Fibroblast of skin of back (primary cell): Measurements from ENCODE around the gene PVR. TPM values are rescaled to one million over a fixed set of nuclear protein-coding genes. Genes with fewer than 3 reads are reported as not detected.

Experiments
- DNase-seq: peaks from one replicate; pipeline ENCODE4 v3.0.0-alpha.2; 2013
- polyA plus RNA-seq, 2 experiments: library from polyadenylated mRNA; unstranded; fragments of 120-200 nt; gene quantifications; one replicate each; pipeline ENCODE4 v1.2.1, GENCODE V29; 2013; ENCODE audit not compliant: insufficient read length in 2 of 2

Gene PVR
- 86.3 TPM for polyA plus RNA-seq (2013, experiment 1 of 2; ENCODE audit: insufficient read length)
- 47.8 TPM for polyA plus RNA-seq (2013, experiment 2 of 2; ENCODE audit: insufficient read length)

DNA sequence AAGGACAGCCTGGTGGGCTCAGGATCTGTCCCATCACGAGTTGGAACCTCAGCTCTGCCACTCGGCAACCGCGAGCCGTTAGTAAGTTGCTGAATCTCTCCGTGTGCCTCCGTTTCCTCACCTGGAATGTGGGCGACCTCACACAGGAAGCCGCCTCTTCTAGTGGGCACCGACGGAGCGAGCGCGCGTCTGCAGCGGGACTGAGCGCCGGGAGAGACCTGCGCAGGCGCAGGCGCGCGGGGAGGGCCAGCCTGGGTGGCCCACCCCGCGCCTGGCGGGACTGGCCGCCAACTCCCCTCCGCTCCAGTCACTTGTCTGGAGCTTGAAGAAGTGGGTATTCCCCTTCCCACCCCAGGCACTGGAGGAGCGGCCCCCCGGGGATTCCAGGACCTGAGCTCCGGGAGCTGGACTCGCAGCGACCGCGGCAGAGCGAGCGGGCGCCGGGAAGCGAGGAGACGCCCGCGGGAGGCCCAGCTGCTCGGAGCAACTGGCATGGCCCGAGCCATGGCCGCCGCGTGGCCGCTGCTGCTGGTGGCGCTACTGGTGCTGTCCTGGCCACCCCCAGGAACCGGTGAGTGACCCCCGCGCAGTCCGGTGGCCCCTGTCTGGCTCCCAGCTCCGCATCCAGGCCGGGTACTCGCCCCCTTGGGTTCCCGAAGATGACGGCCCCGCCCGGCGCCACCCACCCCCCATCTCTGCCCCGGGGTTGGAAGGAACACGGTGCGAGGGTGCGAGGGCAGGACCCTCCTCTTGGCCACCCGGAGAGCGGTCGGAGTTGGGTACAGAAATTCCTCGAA is at the start of gene PVR:
Gene PVR (plus strand): TSS at position 306 of the 797 bp plus-strand sequence. CDS start 187 bp downstream, at position 493.
- DNase-seq, result peak; percentile 84

DNA sequence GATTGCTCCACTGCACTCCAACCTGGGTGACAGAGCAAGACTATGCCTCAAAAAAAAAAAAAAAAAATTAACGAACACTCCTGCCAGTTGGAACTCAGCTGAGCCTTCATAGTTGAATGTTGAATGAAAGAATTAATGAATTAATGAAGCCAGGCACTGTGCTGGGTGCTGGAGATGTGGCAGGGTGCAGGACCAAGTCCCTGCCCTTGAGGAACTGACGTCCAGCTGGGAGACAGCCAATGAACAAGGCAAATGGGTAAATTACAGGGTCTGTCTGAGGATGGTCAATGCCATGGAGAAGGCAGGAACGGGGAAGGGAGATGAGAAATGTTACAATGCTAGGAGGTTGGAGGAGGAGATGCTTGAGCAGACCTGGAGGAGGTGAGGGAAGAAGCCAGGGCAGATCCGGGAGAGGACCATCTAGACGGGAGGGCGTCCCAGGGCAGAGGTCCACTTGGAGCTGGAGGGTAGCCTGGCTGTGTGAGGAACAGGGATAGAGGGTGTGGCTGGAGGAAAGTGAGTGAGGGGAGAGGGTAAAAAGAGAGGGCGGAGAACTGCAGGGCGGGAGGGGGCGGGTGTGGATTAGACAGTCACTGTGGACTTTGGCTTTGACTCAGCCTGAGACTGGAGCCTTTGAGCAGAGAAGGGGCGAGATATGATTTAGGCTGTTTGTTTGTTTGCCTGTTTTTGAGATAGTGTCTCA is 47.1 kb upstream of the PVR start:
- no peak for DNase-seq

DNA sequence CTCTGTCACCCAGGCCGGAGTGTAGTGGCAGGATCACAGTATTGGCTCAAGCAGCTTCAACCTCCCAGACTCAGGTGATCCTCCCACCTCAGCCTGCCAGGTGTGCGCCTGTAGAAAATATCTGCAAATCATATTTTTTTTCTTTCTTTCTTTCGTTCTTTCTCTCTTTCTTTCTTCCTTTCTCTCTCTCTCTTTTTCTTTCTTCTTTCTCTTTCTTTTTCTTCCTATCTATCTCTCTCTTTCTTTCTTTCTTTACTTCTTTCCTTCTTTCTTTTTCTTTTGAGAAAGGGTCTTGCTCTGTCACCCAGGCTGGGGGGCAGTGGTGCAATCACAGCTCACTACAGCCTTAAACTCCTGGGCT is 46.6 kb upstream of the PVR start:
- no peak for DNase-seq

DNA sequence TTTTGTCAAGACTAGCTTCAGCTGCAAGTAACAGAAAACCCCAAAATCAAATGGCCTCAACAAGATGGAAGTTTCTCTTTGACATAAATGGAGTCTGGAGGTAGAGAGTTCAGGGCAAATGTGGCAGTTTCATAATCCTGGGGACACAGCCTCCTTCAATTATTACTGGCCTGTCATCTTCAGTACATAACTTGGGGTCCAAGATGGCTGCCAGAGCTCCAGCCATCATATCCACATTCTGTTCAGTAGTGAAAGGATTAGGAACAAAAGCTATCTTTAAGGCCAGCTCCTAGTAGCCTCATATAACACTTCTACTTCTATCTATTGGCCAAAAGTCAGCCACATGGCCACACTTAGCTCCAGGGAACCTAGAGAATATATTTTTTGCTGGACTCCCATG is 45.4 kb upstream of the PVR start:
- DNase-seq, result no peak

- DNase-seq, result no peak
These were observed 44.8 kb upstream of the PVR start for GRCh38 chr19:44598880-44599279.

DNA sequence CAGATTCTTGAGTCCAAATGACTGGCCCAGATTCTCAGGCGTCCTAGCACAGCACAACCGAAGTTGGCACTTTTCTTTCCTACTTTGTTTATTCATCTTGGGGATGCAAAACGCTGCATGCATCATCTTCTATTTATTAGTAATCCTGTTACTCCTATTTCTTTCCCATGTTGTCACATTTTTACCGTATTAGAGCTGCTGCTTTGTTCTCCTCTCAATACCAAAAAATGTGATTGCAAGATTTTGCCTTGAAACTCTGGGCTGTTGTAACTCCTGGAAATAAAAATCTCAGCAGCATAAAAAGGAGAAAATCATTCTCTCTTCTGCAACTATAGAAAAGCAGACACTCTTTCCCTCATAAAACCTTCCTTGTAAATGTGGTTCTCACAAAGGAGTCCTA is 43.2 kb upstream of the PVR start:
- no peak for DNase-seq

GRCh38 chr19:44602081-44602480 is 41.6 kb upstream of the PVR start:
- DNase-seq, result no peak

- peak; percentile 99 for DNase-seq
These were observed 40.3 kb upstream of the PVR start for GRCh38 chr19:44603201-44603945.

GRCh38 chr19:44604241-44604640 is 39.5 kb upstream of the PVR start:
- no peak for DNase-seq

GRCh38 chr19:44605547-44605946 is 38.2 kb upstream of the PVR start:
- no peak for DNase-seq

- peak; percentile 67 for DNase-seq
These were observed 36.7 kb upstream of the PVR start for GRCh38 chr19:44607049-44607448.

GRCh38 chr19:44607917-44608316 is 35.8 kb upstream of the PVR start:
- no peak for DNase-seq

GRCh38 chr19:44608391-44608821 is 35.3 kb upstream of the PVR start:
- DNase-seq, result peak; percentile 88

- no peak for DNase-seq
These were observed 34.5 kb upstream of the PVR start for GRCh38 chr19:44609219-44609618.

DNA sequence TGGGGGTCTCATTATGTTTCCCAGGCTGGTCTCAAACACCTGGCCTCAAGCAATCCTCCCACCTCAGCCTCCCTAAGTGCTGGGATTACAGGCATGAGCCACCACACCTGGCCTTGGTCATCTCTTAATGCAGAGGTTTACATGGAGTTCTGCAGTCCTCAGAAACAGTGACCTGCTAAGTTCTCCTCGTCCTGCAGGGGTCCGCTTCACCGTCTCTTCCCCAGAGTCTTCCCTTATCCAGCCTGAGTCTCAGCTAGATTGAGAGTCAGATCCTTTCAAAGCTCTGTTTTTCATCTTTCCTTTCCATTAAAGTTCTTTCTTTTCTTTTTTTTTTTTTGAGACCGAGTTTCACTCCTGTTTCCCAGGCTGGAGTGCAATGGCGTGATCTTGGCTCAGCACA is 33.2 kb upstream of the PVR start:
- peak; percentile 47 for DNase-seq

GRCh38 chr19:44611812-44612295 is 31.9 kb upstream of the PVR start:
- DNase-seq, result no peak

DNA sequence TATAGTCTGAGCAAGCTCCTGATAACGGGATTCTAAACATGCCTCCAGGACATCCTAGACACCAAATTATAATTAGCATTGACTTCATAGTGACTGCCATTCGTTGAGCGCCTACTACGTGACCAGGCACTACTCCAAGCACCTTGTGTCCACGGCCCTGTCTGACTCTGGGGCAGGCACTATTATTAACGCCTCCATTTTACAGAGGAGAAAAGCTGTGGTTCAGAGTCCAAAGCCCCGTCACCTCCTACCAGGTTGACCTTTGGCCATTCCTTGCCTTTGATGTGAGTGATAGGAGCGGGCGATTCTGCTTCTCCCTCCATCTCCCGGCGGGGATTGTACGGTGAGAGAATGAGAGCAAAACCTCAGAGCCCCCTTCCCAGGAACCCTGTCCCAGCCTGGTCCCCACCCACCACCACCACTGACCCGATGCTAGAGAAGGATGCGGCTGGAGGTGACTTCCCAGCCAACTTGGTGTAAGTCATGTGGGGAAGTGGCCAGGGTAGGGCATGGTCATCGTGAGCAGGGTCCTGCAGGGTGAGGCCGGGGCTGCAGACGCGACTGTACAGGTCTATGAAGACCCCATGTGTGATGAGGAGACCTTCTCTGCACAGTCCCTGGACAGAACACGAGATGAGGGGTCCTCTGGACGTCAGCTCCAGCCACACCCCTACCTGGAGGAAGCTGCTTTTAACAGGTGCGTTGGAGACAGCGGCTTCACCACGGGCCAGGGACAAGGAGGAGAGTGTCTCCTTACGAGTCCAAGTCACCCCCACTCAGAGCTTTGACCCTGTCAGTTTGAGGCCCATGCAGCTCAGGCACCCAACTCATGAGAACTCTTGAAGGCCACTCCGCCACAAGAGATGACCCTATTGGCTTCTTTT is 30.2 kb upstream of the PVR start, which contains the start of gene IGSF23:
Gene IGSF23 (plus strand): TSS at position 269 of the 884 bp plus-strand sequence. CDS start 83 bp downstream, at position 352.
- no peak for DNase-seq

DNA sequence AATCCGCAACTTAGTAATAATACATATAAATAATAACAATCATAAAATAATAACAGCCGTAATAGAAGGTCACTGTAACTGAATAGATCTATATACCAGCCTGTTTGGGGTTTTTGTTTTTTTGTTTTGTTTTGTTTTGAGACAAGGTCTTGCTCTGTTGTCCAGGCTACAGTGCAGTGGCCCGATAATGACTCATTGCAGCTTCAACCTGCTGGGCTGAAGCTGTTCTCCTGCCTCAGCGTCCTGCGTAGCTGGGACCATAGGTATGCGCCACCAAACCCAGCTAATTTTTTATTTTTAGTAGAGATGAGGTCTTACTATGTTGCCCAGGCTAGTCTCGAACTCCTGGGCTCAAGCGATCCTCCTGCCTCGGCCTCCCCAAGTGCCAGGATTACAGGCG is 29.4 kb upstream of the PVR start:
- no peak for DNase-seq

DNA sequence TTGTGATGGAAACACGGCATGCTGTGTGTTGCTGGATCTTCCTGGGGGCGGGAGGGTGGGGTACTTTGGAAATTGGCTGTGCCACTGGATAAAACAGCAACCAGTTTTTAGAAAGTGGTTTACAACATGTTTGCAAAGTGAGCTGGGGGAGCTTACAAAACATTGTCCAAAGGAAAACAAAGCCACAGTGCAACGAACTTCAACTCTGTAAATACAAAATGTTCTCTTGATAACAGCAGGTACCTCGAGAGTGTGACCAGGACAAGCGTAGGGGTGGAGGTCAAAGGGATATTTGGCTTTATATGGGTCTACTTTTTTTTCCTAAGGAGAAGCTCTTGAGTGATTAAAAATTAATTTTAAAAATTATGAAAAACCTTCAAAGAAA is 27.9 kb upstream of the PVR start:
- DNase-seq, result no peak

DNA sequence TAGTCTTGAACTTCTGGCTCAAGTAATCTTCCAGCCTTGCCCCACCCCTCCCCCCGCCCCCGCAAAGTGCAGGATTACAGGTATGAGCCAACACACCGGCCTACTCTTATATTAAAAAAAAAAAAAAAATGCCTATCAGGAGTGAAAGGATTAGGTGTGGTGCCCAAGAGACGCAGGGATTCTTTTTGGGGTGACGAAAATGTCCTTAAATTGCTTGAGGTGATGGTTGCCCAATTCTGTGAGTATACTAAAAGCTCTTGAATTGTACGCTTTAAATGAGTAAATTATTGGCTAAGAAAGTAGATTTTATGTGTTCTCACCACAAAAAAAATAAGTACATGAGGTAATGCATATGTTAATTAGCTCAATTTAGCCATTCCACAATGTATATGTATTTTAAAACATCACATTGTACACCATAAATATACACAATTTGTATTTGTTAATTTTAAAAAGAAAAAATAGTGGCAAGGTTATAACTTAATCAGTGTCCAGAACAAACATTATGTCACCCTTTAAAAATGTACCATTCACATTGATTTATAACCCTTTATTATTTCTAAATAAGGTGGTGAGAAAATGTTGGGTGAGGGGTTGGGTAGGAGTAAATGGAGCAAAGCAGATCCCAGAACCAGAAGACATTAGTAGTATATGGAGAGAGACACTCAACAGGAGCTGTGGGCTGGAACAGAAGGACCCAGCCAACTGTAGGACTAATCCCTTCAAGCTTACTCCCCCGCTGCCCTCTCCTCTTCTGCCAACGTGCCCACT is 26.4 kb upstream of the PVR start:
- no peak for DNase-seq
